K562 (cell line): ENCODE measurements around the gene LTA. TPM values are rescaled to one million over a fixed set of nuclear protein-coding genes. Genes with fewer than 3 reads are reported as not detected.

Source experiments
- ATAC-seq: fragments of 200-7000 bp; cut with Tn5 transposase; 3 replicates; pipeline ENCODE4 v1.9.1; 2020; ENCODE audit warnings: moderate library complexity
- BruUV-seq: library from RNA; stranded (reverse); fragments of 400-500 nt; replicated peaks from 2 replicates; lab custom pipeline; 2021; lab: Mats Ljungman, UMichigan
- CTCF ChIA-PET: fragments of 300-600 bp; formaldehyde crosslinking; extraction: SDS; loops from one replicate; lab custom pipeline; 2021; ENCODE audit warnings: low intra/inter-chr PET ratio; lab: Yijun Ruan, JAX
- POLR2A ChIA-PET: fragments of 300-600, 350-650 bp; sonication (Branson Sonifier 250); formaldehyde crosslinking; extraction: SDS; loops from one replicate; lab custom pipeline; 2021; ENCODE audit warnings: antibody characterized with exemption, inconsistent platforms; lab: Yijun Ruan, JAX
- DNase-seq, 4 experiments: peaks; one replicate each; pipeline versions ENCODE4 v3.0.0 to v3.0.0-alpha.2; 2011 to 2018; ENCODE audit warnings: low spot score in 3 of 4, mixed read lengths in 3 of 4; ENCODE audit errors: extremely low read depth in 1 of 4
- FAIRE-seq: peaks from 2 replicates; lab custom pipeline; 2011; peaks lifted over from hg19 to GRCh38; lab: Jason Lieb, UNC
- H2AFZ ChIP-seq: 2 replicates; pipeline ENCODE4 v1.6.0; 2011; ENCODE audit warnings: low read depth, low read length, control low read depth, inconsistent platforms
- H3K27ac ChIP-seq: fragments of 200-600 bp; 3 replicates; pipeline ENCODE4 v1.8.0; 2011; ENCODE audit warnings: low read depth, mild to moderate bottlenecking, control low read depth, inconsistent platforms, low read length, moderate library complexity, mixed read lengths; ENCODE audit errors: extremely low read depth
- H3K27me3 ChIP-seq, 2 experiments: fragments of 300-600 bp in 1 of 2; 2 replicates in 1 of 2; 3 replicates in 1 of 2; pipeline versions ENCODE4 v1.6.0 to v1.8.0; 2011; ENCODE audit warnings: inconsistent platforms in 2 of 2, low read length in 2 of 2, mild to moderate bottlenecking in 1 of 2, mixed read lengths in 1 of 2, moderate library complexity in 1 of 2; ENCODE audit not compliant: control insufficient read depth in 2 of 2, insufficient read depth in 2 of 2
- H3K36me3 ChIP-seq: fragments of 300-600 bp; 3 replicates; pipeline ENCODE4 v1.8.0; 2011; ENCODE audit warnings: mild to moderate bottlenecking, low read length, inconsistent platforms; ENCODE audit not compliant: control insufficient read depth, insufficient read depth
- H3K4me1 ChIP-seq, 2 experiments: fragments of 200-600 bp in 1 of 2; replicated peaks in 1 of 2; 2 replicates in 1 of 2; 3 replicates in 1 of 2; pipeline versions ENCODE4 v1.5.1 to v1.8.0; 2011; ENCODE audit warnings: inconsistent platforms in 2 of 2, low read length in 2 of 2, mild to moderate bottlenecking in 1 of 2, mixed read lengths in 1 of 2, moderate library complexity in 1 of 2; ENCODE audit not compliant: control insufficient read depth in 2 of 2, insufficient read depth in 2 of 2
- H3K4me2 ChIP-seq: 2 replicates; pipeline ENCODE4 v1.6.1; 2011; ENCODE audit warnings: low read length, control low read depth, inconsistent platforms, mixed read lengths; ENCODE audit not compliant: insufficient read depth
- H3K4me3 ChIP-seq: fragments of 200-600 bp; sonication (generic), shearing (Covaris generic); 2 replicates; pipeline ENCODE4 v1.5.1; 2016; ENCODE audit warnings: control low read depth, inconsistent platforms
- H3K79me2 ChIP-seq: fragments of 200-600 bp; 3 replicates; pipeline ENCODE4 v1.8.0; 2011; ENCODE audit warnings: low read length, inconsistent platforms; ENCODE audit not compliant: control insufficient read depth, insufficient read depth
- H3K9ac ChIP-seq, 2 experiments: 2 replicates each; pipeline versions ENCODE4 v1.6.0 to v1.6.1; 2011; ENCODE audit warnings: low read depth in 2 of 2, low read length in 2 of 2, control low read depth in 1 of 2, inconsistent platforms in 1 of 2, mild to moderate bottlenecking in 1 of 2, mixed read lengths in 1 of 2; ENCODE audit not compliant: insufficient read depth in 1 of 2
- H3K9me1 ChIP-seq: one replicate; pipeline ENCODE4 v1.6.0; 2011; ENCODE audit warnings: inconsistent platforms, mild to moderate bottlenecking, low read length, moderate library complexity; ENCODE audit not compliant: control insufficient read depth, insufficient read depth
- H3K9me3 ChIP-seq: replicated peaks from 2 replicates; pipeline ENCODE4 v1.5.1; 2011; ENCODE audit warnings: low read depth, low read length, inconsistent platforms; ENCODE audit not compliant: control insufficient read depth, insufficient read depth
- H4K20me1 ChIP-seq: replicated peaks from 2 replicates; pipeline ENCODE4 v1.6.1; 2011; ENCODE audit warnings: low read length, inconsistent platforms, mixed read lengths; ENCODE audit not compliant: control insufficient read depth, insufficient read depth
- AFF4 ChIP-seq: sonication (generic); formaldehyde crosslinking; IDR thresholded peaks from 2 replicates; pipeline ENCODE4 v1.8.0; 2023; ENCODE audit warnings: mild to moderate bottlenecking, missing genetic modification reagents
- ELF4 ChIP-seq: fragments of 450-650 bp; formaldehyde crosslinking; IDR thresholded peaks from 2 replicates; pipeline ENCODE4 v1.4.0; 2022; ENCODE audit warnings: missing genetic modification characterization
- KAT2B ChIP-seq: IDR thresholded peaks from one replicate; pipeline ENCODE4 v1.6.1; 2012; ENCODE audit warnings: low read depth, mild to moderate bottlenecking, control low read depth, inconsistent platforms, low read length, moderate library complexity
- MTA3 ChIP-seq: fragments of 450-650 bp; formaldehyde crosslinking; IDR thresholded peaks from 2 replicates; pipeline ENCODE4 v1.6.1; 2017; ENCODE audit warnings: mild to moderate bottlenecking, borderline replicate concordance
- NFE2 ChIP-seq: IDR thresholded peaks from 2 replicates; pipeline ENCODE4 v1.6.1; 2014; ENCODE audit warnings: antibody characterized with exemption, low read depth
- POLR2G ChIP-seq: fragments of 200-400 bp; formaldehyde crosslinking; IDR thresholded peaks from 2 replicates; pipeline ENCODE4 v1.6.1; 2017; ENCODE audit warnings: low read depth, mild to moderate bottlenecking, antibody characterized with exemption, low read length, moderate library complexity
- PPARD ChIP-seq: fragments of 250-450 bp; sonication (Bioruptor Pico); IDR thresholded peaks from 2 replicates; pipeline ENCODE4 v1.8.0; 2022; ENCODE audit warnings: inconsistent platforms, mild to moderate bottlenecking, moderate library complexity
- SMARCB1 ChIP-seq: IDR thresholded peaks from 2 replicates; pipeline ENCODE4 v1.6.1; 2011; ENCODE audit warnings: improper control_type of control experiment, low read depth; ENCODE audit not compliant: insufficient read length
- ZBTB17 ChIP-seq: fragments of 450-650 bp; formaldehyde crosslinking; IDR thresholded peaks from 2 replicates; pipeline ENCODE4 v1.4.0; 2020; ENCODE audit warnings: mild to moderate bottlenecking
- ZNF561 ChIP-seq: fragments of 450-650 bp; formaldehyde crosslinking; conservative IDR thresholded peaks from 2 replicates; pipeline ENCODE4 v1.4.0; 2020; ENCODE audit warnings: mild to moderate bottlenecking, moderate library complexity
- ZNF655 ChIP-seq: fragments of 250-450 bp; sonication (Bioruptor Pico); IDR thresholded peaks from 2 replicates; pipeline ENCODE4 v1.5.0; 2021
- ZNF696 ChIP-seq: fragments of 250-450 bp; sonication (Bioruptor Pico); conservative IDR thresholded peaks from 2 replicates; pipeline ENCODE4 v1.4.0; 2020; ENCODE audit warnings: mild to moderate bottlenecking, moderate library complexity
- ZNF79 ChIP-seq: fragments of 250-450 bp; sonication (Bioruptor Pico); IDR thresholded peaks from 2 replicates; pipeline ENCODE4 v1.4.0; 2020; ENCODE audit warnings: low read depth, mild to moderate bottlenecking, moderate library complexity
- WGBS: fragments of 100-300 bp; shearing (Covaris generic); methylation state at CpG from one replicate; pipeline ENCODE4 v1.1.6; 2016; ENCODE audit warnings: low coverage, mixed read lengths; ENCODE audit not compliant: insufficient coverage; ENCODE audit errors: missing lambda C conversion rate; 5-methylcytosine and 5-hydroxymethylcytosine counted together
- in situ Hi-C: fragments of 300-500 bp; cut with MboI; formaldehyde crosslinking; loops from 4 replicates; pipeline ENCODE4 v1.15.0; 2018; ENCODE audit warnings: inconsistent platforms, mixed read lengths
- intact Hi-C: fragments of 100-400 bp; cut with micrococcal nuclease; formaldehyde crosslinking; loops from 2 replicates; pipeline ENCODE4 v1.14.2; 2022
- polyA plus RNA-seq, 8 experiments: library from polyadenylated mRNA; depleted of rRNA in 4 of 8; stranded (reverse) in 5 of 8; unstranded in 3 of 8; fragments of >200 nt; fragmentation: Nextera tagmentation in 2 of 8; fragmentation: Illumina TruSeq in 1 of 8; extraction: Ambion mirVana in 2 of 8; extraction: Trizol in 1 of 8; gene quantifications; 2 replicates each; pipeline versions ENCODE4 v1.2.1 to v1.2.3, GENCODE V29; 2011 to 2014; ENCODE audit warnings: inconsistent platforms in 1 of 8, missing spikeins in 1 of 8
- total RNA-seq, 7 experiments: library from RNA; depleted of rRNA in 6 of 7; stranded (reverse); fragments of >200 nt in 6 of 7; fragmentation: Illumina TruSeq in 2 of 7; extraction: Trizol in 2 of 7; gene quantifications; 2 replicates each; pipeline versions ENCODE4 v1.2.1 to v1.2.3, GENCODE V29; 2011 to 2021; ENCODE audit warnings: low replicate concordance in 1 of 7

Gene LTA
- total and polyA plus RNA-seq, 9 of the 15 experiments (the other 6 are each of a cell fraction or from before 2014, with no cell fraction given), result 0.80 TPM; not detected in 8

GRCh38 chr6:31541059-31541657 lies 30.9 kb upstream of the LTA start (continued):
- 0 out of 2 replicates have a peak, but pooled peaks have one; percentile 60 for TF ChIP-seq ZNF696 (CRISPR knock-in tag)

- FAIRE-seq, result peak; percentile 93
- Histone ChIP-seq H3K4me1 (peaks cover 10 to 24% of the 10 kb centered on the region in 2 experiments; a peak in 4 of 5 replicates), H3K27me3 (no peaks in the 10 kb centered on the region), H2AFZ (peak within 1 kb of the TSS; percentile 99), H3K9me1 (peaks cover 15% of the 10 kb centered on the region), H3K4me2 (peak within 1 kb of the TSS; percentile 98), H3K9ac (peak within 1 kb of the TSS; percentile 92 to 97), H3K79me2 (peaks cover 66% of the 10 kb centered on the region), H4K20me1 (peaks cover 30% of the 10 kb centered on the region), H3K9me3 (no peaks in the 10 kb centered on the region), H3K36me3 (peaks cover 45% of the 10 kb centered on the region), H3K4me3 (peak within 1 kb of the TSS; percentile 76), H3K27ac (peak within 1 kb of the TSS; percentile 98)
- CTCF ChIA-PET, result interaction anchor here (0.8 kb wide), 1 partner anchor 50 kb away, joined by 3 read pairs; no protein-coding TSS in a partner anchor
- peak; percentile 86 for ATAC-seq
- under 1% methylated on average over 43 of the region's 43 CpGs for WGBS
- intact Hi-C loops (loop anchor here (1.0 to 10.0 kb wide), 4 partner anchors 50 to 233 kb away; partner anchors contain the start of genes BAG6 and VWA7), in situ Hi-C loops (loop anchor here (25.0 kb wide), 1 partner anchor 1420 kb away; the partner anchor contains the start of genes BRD2 and HLA-DMA)
- no TSS peak for BruUV-seq
- POLR2A ChIA-PET, result interaction anchor here (0.6 to 4.8 kb wide), 58 partner anchors 9 to 750 kb away, joined by 3 to 107 read pairs (median 4); partner anchors contain the start of genes BAG6, C6orf47, HSPA1A and HSPA1L
- DNase-seq, result peak; percentile 92 to 99 (median 95)
- TF ChIP-seq AFF4 (peak; percentile 97; the same call in 1 of the 2 replicates), POLR2G (peak; percentile 93), ZNF79 (CRISPR knock-in tag) (0 out of 2 replicates have a peak, but pooled peaks have one; percentile 32), PPARD (no peak), KAT2B (peak; percentile 99), ZNF655 (no peak), NFE2 (peak; percentile 94), MTA3 (peak; percentile 93), ELF4 (CRISPR knock-in tag) (peak; percentile 92), ZBTB17 (CRISPR knock-in tag) (peak; percentile 77; the same call in 1 of the 2 replicates), SMARCB1 (no peak), ZNF561 (CRISPR knock-in tag) (no peak)
Observed at GRCh38 chr6:31541658-31542521, 30.2 kb upstream of the LTA start, which contains the start of gene DDX39B. TSS of gene DDX39B (minus strand) at chr6:31542003. CDS start at chr6:31540532, 1,471 bp downstream.
